ENCODE results near the gene MCM5.
"Not testable (repeated sequence)": the region's sequence is repeated elsewhere in the genome, so short reads cannot be mapped to it uniquely, and the experiment has no call there.

MCM5 gene

DNA sequence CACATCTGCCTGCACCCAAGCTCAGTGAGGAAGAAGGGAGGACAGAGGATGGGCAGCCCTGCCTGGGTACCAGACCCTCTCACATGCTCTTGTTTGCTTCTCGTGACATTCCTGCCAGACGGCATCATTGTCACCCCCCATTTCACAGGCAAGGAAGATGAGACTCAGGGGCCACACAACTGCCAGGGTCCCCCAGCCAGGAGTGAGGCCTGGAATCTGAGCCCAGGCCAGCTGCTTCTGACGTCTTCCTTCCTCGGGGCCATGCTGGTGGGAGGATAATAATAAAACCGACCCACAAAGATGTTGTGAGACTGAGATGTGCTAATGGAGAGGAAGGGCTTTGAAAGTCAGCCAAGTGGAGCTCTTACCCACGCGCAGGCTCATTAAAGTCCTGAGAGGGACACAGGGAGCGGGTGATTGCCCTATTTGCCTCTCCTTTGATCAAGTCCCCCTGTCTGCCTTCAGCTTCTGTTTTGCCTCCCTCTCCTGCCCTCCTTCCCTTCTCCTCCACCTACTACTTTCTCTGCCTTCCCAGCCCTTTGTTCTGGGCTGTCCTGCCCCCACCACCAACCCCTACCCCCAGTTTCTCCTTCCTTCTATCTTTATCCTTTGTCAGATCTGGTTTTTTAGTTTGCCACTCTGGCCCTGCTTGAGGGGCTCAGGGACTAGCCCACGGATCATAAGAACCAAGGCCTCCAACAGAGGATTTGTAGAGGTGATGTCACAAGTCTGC, 62.7 kb downstream of the MCM5 start:
- H3K36me3 ChIP-seq (ENCODE audit: control insufficient read depth, insufficient read depth, low read length), result no peaks in the 10 kb centered on the region
- no peaks in the 10 kb centered on the region for H3K9me3 ChIP-seq (ENCODE audit: control insufficient read depth, low read length)
- peaks cover 10% of the 10 kb centered on the region for H3K4me1 ChIP-seq (ENCODE audit: control insufficient read depth, insufficient read depth, low read length, poor library complexity, severe bottlenecking)
- WGBS, 2 experiments (ENCODE audit: insufficient coverage in 2 of 2), result 85 to 86% methylated on average over 7 to 8 of the region's 9 CpGs
- no peak overlapping the region for H3K4me3 ChIP-seq (ENCODE audit: extremely low read depth, insufficient read depth, low read length, poor library complexity, severe bottlenecking)
- H3K27ac ChIP-seq (ENCODE audit: low read depth, low read length, severe bottlenecking), result no peak overlapping the region

GRCh38 chr22:35463231-35463933, 63.4 kb downstream of the MCM5 start:
- Histone ChIP-seq H3K27ac (ENCODE audit: low read depth, low read length, severe bottlenecking) (no peak overlapping the region), H3K4me3 (ENCODE audit: extremely low read depth, insufficient read depth, low read length, poor library complexity, severe bottlenecking) (no peak overlapping the region), H3K36me3 (ENCODE audit: control insufficient read depth, insufficient read depth, low read length) (no peaks in the 10 kb centered on the region), H3K9me3 (ENCODE audit: control insufficient read depth, low read length) (no peaks in the 10 kb centered on the region), H3K4me1 (ENCODE audit: control insufficient read depth, insufficient read depth, low read length, poor library complexity, severe bottlenecking) (peaks cover 9% of the 10 kb centered on the region)
- 86 to 100% methylated on average over 1 to 2 of the region's 2 CpGs for WGBS, 2 experiments (ENCODE audit: insufficient coverage in 2 of 2)

DNA sequence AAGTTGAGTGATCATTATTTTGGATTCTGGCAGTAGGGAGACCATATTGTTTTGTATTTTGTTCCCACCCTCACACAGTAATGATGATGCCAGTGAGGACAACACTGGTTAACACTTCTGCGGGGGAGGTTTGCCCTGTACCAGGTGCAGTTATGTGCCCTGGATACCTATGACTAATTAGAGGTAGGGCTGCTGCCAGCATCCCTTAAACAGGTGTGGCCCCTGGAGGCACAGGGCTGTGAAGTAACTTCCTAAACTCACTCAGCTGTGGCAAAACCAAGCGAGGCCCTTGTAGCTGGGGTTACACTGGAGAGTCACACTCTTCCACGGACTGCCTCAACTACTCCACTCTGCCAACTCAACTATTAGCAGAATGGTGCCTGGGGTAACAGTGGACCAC, 64.5 kb downstream of the MCM5 start:
- H3K9me3 ChIP-seq (ENCODE audit: control insufficient read depth, low read length), result no peaks in the 10 kb centered on the region
- no peak overlapping the region for H3K4me3 ChIP-seq (ENCODE audit: extremely low read depth, insufficient read depth, low read length, poor library complexity, severe bottlenecking)
- no peak overlapping the region for H3K27ac ChIP-seq (ENCODE audit: low read depth, low read length, severe bottlenecking)
- no peaks in the 10 kb centered on the region for H3K36me3 ChIP-seq (ENCODE audit: control insufficient read depth, insufficient read depth, low read length)
- H3K4me1 ChIP-seq (ENCODE audit: control insufficient read depth, insufficient read depth, low read length, poor library complexity, severe bottlenecking), result peaks cover 6% of the 10 kb centered on the region
- 89 to 93% methylated on average over 1 to 2 of the region's 3 CpGs for WGBS, 2 experiments (ENCODE audit: insufficient coverage in 2 of 2)

- WGBS, 2 experiments (ENCODE audit: insufficient coverage in 2 of 2), result 88 to 89% methylated on average over 7 to 9 of the region's 9 CpGs
- no peak overlapping the region for H3K27ac ChIP-seq (ENCODE audit: low read depth, low read length, severe bottlenecking)
Measured at GRCh38 chr22:35465109-35465701, 65.3 kb downstream of the MCM5 start.

DNA sequence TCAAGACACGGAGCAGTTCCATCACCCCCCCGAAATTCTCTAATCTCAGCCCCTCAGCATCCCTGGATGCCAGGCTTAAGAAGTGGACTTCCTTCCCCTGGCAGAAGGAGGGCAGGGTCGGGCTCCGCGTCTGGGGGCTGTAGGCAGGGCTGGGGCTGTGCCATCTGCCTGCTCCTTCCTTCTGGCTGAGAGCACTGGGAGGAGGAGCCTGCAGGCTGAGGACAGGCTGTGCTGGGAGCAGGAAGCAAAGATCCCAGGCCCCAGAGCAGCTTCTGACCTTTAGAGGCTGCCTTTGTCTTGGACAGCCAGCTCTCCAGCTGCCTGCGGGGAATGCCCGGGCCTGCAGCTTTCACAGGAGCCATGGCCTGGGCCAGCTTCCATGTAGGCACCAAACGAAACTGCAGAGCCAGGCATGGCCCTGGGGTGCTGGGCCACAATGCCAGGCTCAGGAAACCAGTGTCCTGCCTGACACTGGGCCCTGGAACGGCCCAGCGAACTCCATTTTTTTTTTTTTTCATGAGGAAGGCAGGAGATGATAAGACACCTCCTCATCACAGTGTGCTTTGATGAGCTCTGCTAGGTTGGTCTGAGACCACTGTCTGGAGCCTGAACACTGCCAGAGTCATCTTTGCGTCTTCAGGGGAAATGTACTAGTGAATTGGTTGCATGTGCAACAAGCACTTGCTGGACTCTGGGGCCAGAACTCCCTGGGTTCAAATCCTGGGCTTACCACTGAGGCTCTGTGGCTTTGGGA, 67.9 kb downstream of the MCM5 start:
- Histone ChIP-seq H3K27ac (ENCODE audit: low read depth, low read length, severe bottlenecking) (peak overlapping the region; percentile 72), H3K36me3 (ENCODE audit: control insufficient read depth, insufficient read depth, low read length) (no peaks in the 10 kb centered on the region), H3K4me3 (ENCODE audit: extremely low read depth, insufficient read depth, low read length, poor library complexity, severe bottlenecking) (no peak overlapping the region), H3K9me3 (ENCODE audit: control insufficient read depth, low read length) (peaks cover 12% of the 10 kb centered on the region), H3K4me1 (ENCODE audit: control insufficient read depth, insufficient read depth, low read length, poor library complexity, severe bottlenecking) (peaks cover 14% of the 10 kb centered on the region)
- WGBS, 2 experiments (ENCODE audit: insufficient coverage in 2 of 2), result 68 to 73% methylated on average over 6 of the region's 11 CpGs

More at GRCh38 chr22:35465109-35465701, 65.3 kb downstream of the MCM5 start:
- Histone ChIP-seq H3K4me1 (ENCODE audit: control insufficient read depth, insufficient read depth, low read length, poor library complexity, severe bottlenecking) (peaks cover 6% of the 10 kb centered on the region), H3K9me3 (ENCODE audit: control insufficient read depth, low read length) (no peaks in the 10 kb centered on the region), H3K36me3 (ENCODE audit: control insufficient read depth, insufficient read depth, low read length) (no peaks in the 10 kb centered on the region), H3K4me3 (ENCODE audit: extremely low read depth, insufficient read depth, low read length, poor library complexity, severe bottlenecking) (no peak overlapping the region)

DNA sequence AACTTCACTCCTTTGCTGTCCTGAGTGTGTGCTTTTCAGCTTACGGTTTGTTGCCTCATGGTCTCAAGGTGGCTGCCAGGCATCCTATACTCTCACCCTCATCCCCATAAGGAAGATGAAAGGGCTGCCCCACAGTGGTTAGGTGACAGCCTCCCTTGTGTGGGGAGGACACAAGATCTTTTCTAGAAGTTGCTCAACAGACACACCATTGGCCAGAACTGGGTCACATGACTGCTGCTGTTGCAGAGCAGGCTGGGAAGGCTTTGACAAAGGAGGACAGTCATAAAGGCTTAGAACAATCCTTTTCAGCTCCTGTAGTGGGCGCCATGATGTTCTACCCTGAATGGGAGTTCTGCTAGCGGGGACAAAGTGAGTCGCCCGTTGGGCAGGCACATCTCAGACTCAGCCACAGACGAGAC, 71.0 kb downstream of the MCM5 start:
- peaks cover 14% of the 10 kb centered on the region for H3K4me1 ChIP-seq (ENCODE audit: control insufficient read depth, insufficient read depth, low read length, poor library complexity, severe bottlenecking)
- H3K36me3 ChIP-seq (ENCODE audit: control insufficient read depth, insufficient read depth, low read length), result no peaks in the 10 kb centered on the region
- H3K27ac ChIP-seq (ENCODE audit: low read depth, low read length, severe bottlenecking), result peak overlapping the region; percentile 63
- peaks cover 12% of the 10 kb centered on the region for H3K9me3 ChIP-seq (ENCODE audit: control insufficient read depth, low read length)
- 88 to 92% methylated on average over 5 to 6 of the region's 6 CpGs for WGBS, 2 experiments (ENCODE audit: insufficient coverage in 2 of 2)
- H3K4me3 ChIP-seq (ENCODE audit: extremely low read depth, insufficient read depth, low read length, poor library complexity, severe bottlenecking), result no peak overlapping the region

DNA sequence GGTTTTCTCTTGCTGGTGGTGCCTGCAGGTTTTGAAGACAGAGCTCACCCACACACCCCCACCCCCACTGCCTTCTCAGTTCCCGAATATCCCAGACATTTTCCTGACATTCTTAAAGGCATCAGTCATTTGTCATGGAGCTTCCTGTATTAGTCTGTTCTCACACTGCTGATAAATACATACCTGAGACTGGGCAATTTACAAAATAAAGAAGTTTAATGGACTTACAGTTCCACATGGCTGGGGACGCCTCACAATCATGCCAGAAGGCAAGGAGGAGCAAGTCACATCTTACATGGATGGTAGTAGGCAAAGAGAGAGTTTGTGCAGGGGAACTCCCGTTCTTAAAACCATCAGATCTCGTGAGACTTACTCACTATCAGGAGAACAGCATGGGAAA, 71.6 kb downstream of the MCM5 start:
- Histone ChIP-seq H3K9me3 (ENCODE audit: control insufficient read depth, low read length) (peaks cover 12% of the 10 kb centered on the region), H3K4me1 (ENCODE audit: control insufficient read depth, insufficient read depth, low read length, poor library complexity, severe bottlenecking) (peaks cover 14% of the 10 kb centered on the region), H3K27ac (ENCODE audit: low read depth, low read length, severe bottlenecking) (peak overlapping the region; percentile 63)
- not testable (repeated sequence) for H3K36me3 ChIP-seq (ENCODE audit: control insufficient read depth, insufficient read depth, low read length); H3K4me3 ChIP-seq (ENCODE audit: extremely low read depth, insufficient read depth, low read length, poor library complexity, severe bottlenecking)
- WGBS, 2 experiments (ENCODE audit: insufficient coverage in 2 of 2), result 71 to 80% methylated on average over 1 to 2 of the region's 4 CpGs

GRCh38 chr22:35472488-35472887, 72.5 kb downstream of the MCM5 start:
- 98 to 100% methylated on average over 4 to 6 of the region's 6 CpGs for WGBS, 2 experiments (ENCODE audit: insufficient coverage in 2 of 2)
- H3K9me3 ChIP-seq (ENCODE audit: control insufficient read depth, low read length), result peaks cover 12% of the 10 kb centered on the region

DNA sequence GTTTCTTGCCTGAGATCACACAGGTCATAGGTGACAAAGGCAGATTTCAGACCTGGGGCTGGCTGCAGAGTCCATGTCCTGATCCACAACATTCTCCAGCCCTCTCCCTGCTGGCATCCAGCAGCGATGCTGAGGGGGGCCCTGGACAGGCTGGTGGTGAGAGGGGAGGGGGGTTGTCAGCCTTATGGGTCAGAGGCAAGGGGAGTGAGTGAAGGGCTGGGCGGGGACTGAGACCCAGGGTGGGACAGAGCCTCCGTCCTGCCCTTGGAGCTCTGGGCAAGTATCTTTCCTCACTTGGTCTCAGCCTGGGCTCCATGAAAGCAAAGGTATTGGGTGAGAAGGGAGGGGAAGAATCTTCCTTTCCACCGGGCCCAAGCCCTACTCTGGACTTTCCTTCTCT, 74.0 kb downstream of the MCM5 start:
- H3K4me1 ChIP-seq (ENCODE audit: control insufficient read depth, insufficient read depth, low read length, poor library complexity, severe bottlenecking), result peaks cover 13% of the 10 kb centered on the region
- WGBS, 2 experiments (ENCODE audit: insufficient coverage in 2 of 2), result 70 to 71% methylated on average over 2 of the region's 4 CpGs
- H3K4me3 ChIP-seq (ENCODE audit: extremely low read depth, insufficient read depth, low read length, poor library complexity, severe bottlenecking), result no peak overlapping the region
- peaks cover 12% of the 10 kb centered on the region for H3K9me3 ChIP-seq (ENCODE audit: control insufficient read depth, low read length)
- H3K27ac ChIP-seq (ENCODE audit: low read depth, low read length, severe bottlenecking), result no peak overlapping the region
- H3K36me3 ChIP-seq (ENCODE audit: control insufficient read depth, insufficient read depth, low read length), result no peaks in the 10 kb centered on the region

More at GRCh38 chr22:35472488-35472887, 72.5 kb downstream of the MCM5 start:
- Histone ChIP-seq H3K4me3 (ENCODE audit: extremely low read depth, insufficient read depth, low read length, poor library complexity, severe bottlenecking) (no peak overlapping the region), H3K4me1 (ENCODE audit: control insufficient read depth, insufficient read depth, low read length, poor library complexity, severe bottlenecking) (peaks cover 14% of the 10 kb centered on the region), H3K36me3 (ENCODE audit: control insufficient read depth, insufficient read depth, low read length) (no peaks in the 10 kb centered on the region), H3K27ac (ENCODE audit: low read depth, low read length, severe bottlenecking) (no peak overlapping the region)
